NCI-H82 (cell line): ENCODE data around the gene GDF7.

Experiments used
- DNase-seq: peaks from one replicate; lab custom pipeline; 2025; lab: John Stamatoyannopoulos, UW

The GDF7 gene

GRCh38 chr2:20661421-20662307 is 5.3 kb upstream of the GDF7 start:
- peak; percentile 81 for DNase-seq

GRCh38 chr2:20662308-20662937 is 4.5 kb upstream of the GDF7 start:
- DNase-seq = no peak

GRCh38 chr2:20663196-20664070 is 3.5 kb upstream of the GDF7 start:
- DNase-seq = no peak

GRCh38 chr2:20664071-20664390 is 2.9 kb upstream of the GDF7 start:
- no peak for DNase-seq

- DNase-seq = no peak
Observed at GRCh38 chr2:20664431-20665242, 2.3 kb upstream of the GDF7 start.

- DNase-seq = no peak
Observed at GRCh38 chr2:20665243-20666004, 1.5 kb upstream of the GDF7 start.

GRCh38 chr2:20666005-20666303 is 990 bp upstream of the GDF7 start:
- DNase-seq = no peak

- no peak for DNase-seq
Observed at GRCh38 chr2:20667151-20667530, 197 bp downstream of the GDF7 start.

- DNase-seq = no peak
Observed at GRCh38 chr2:20667531-20668401, 822 bp downstream of the GDF7 start.

- no peak for DNase-seq
Observed at GRCh38 chr2:20668451-20668850, 1.5 kb downstream of the GDF7 start.

- DNase-seq = no peak
Observed at GRCh38 chr2:20668871-20669475, 2.0 kb downstream of the GDF7 start.

GRCh38 chr2:20669562-20670314 is 2.8 kb downstream of the GDF7 start:
- no peak for DNase-seq

GRCh38 chr2:20670315-20671035 is 3.5 kb downstream of the GDF7 start:
- no peak for DNase-seq

GRCh38 chr2:20671036-20671735 is 4.2 kb downstream of the GDF7 start:
- DNase-seq = no peak

- DNase-seq = no peak
Observed at GRCh38 chr2:20671736-20672080, 4.8 kb downstream of the GDF7 start.

GRCh38 chr2:20672201-20672951 is 5.4 kb downstream of the GDF7 start:
- no peak for DNase-seq

- DNase-seq = no peak
Observed at GRCh38 chr2:20673686-20674308, 6.9 kb downstream of the GDF7 start.
